HG03354 (cell line): ENCODE results near the gene TRIM6.
"Not testable (repeated sequence)": the region's sequence is repeated elsewhere in the genome, so short reads cannot be mapped to it uniquely, and the experiment has no call there.

Experiments
- ATAC-seq: cut with Tn5 transposase; IDR thresholded peaks from one replicate; pipeline ENCODE4 v1.9.1; 2021; ENCODE audit warnings: mild to moderate bottlenecking; ENCODE audit not compliant: unreplicated experiment, poor library complexity, severe bottlenecking

Gene TRIM6

DNA sequence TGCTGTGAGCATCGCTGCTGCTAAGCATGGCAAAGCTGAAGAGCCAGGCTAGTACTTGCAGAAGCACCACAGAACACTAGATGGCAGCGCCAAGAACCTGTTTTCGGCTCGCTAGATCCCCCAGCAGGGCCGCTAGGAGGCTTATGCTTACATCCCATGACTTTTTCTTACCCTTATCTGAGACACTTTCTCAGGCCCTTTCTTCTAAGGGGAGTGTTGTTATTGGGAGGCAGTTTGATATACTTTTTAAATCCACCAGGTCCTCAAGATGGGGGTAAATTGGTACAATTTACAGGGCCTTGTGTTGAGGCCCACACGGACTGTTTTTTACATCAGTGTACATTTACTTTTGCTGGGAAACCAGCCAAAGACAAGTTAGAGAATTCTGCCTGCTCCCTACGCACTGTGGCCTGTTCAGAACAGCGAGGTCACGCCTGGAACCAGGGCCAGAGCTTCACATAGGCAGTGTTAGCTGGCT is 4.0 kb downstream of the TRIM6 start:
- ATAC-seq, result peak; percentile 95

DNA sequence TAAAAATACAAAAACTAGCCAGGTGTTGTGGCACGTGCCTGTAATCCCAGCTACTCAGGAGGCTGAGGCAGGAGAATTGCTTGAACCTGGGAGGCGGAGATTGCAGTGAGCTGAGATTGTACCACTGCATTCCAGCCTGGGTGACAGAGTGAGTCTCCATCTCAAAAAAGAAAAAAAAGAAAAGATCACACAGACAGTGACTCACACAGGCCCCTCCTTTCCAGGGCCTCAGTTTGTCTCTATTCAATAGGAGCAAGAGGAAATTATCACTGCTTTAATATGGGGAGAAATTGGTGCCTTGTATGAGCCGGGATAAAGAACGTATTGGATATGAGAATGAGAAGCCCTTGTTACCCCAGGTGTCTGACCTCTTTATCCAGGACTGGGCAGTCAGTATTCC is 6.4 kb downstream of the TRIM6 start:
- not testable (repeated sequence) for ATAC-seq

DNA sequence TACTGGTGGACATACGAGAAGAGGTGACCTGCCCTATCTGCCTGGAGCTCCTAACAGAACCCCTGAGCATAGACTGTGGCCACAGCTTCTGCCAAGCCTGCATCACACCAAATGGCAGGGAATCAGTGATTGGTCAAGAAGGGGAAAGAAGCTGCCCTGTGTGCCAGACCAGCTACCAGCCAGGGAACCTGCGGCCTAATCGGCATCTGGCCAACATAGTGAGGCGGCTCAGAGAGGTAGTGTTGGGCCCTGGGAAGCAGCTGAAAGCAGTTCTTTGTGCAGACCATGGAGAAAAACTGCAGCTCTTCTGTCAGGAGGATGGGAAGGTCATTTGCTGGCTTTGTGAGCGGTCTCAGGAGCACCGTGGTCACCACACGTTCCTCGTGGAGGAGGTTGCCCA is 6.9 kb downstream of the TRIM6 start:
- no peak for ATAC-seq

DNA sequence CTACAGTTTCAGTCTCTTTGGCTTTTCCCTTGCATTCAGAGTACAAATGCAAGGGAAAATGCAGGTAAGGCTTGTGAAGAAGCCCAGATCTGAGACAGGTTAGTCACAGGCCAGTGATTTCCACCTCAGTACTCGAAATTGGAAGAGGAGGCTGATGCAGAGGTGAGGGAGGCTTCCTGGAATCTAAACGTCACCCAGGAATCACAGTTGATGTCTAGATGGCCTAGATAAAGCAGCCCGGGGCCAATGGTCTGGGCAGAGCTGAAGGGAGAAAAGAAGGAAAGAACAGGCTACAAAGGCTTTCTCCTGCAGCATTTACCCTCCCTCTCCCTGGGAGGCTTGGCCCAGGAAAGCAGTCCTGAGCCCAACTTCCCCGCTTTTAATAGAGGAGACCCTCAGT is 8.5 kb downstream of the TRIM6 start:
- ATAC-seq, result no peak

DNA sequence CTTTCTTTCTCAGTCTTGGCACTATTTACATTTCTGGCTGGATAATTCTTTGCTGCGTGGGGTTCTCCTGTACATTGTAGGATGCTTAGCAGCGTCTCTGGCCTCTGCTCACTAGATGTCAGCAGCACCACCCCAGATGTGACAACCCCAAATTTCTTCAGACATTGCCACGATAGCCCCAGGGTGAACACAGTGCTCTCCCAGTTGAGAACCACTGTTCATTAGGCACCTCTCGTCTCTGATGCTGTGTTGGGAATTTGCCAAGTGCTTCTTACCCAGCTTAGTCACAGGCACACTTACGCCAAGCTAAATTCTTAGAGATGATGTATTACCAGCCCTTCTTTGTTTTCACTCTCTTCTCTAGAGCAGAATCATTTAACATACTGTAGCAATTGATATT is 9.4 kb downstream of the TRIM6 start:
- ATAC-seq, result no peak

DNA sequence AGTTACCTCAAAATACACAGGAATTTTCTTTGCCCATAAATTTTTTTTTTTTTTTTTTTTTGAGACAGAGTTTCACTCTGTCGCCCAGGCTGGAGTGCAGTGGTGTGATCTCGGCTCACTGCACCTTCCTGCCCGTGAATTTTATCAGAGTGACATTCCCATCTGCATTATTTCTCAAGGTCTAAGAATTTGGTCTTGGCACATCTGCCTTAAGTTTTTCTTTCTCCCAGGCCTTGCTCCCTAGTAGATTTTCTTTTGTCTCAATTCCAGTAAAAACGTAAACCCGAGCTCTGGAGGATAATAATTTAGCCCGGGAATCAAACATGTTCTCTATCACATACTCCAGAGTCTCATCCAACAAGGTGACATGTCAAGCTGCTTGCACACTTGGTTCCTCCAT is 12.4 kb downstream of the TRIM6 start:
- ATAC-seq, result no peak

DNA sequence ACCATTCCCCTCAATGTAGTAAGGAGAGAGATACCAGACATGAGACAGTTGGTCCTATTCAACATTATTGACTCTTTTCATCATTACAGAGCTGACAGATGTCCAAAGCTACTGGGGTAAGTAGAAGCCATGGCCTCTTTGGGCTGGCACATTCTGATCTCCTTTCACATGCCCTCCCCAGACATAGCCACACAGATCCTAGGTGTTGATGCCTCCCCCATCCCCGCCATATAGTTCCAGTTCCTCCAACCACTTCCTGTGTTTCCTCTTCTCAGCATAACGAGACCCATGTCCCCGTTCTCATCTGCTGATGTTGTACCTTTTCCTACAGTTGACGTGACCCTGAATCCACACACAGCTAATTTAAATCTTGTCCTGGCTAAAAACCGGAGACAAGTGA is 14.0 kb downstream of the TRIM6 start:
- no peak for ATAC-seq

DNA sequence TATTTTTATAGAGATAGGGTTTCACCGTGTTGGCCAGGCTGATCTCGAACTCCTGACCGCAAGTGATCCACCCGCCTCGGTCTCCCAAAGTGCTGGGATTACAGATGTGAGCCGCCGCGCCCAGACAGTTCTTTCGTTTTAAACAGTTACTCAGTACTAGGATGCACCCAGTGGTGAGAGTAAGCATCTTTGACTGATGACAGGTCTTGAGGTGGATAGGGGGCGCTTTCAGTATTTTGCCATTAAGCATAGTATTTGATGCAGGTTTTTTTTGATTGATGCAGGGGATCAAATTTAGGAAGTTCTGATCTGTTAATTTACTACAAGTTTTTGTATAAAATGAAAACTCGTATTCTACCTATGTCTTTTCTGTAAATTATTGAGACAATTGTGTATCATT is 15.2 kb downstream of the TRIM6 start:
- ATAC-seq, result no peak

DNA sequence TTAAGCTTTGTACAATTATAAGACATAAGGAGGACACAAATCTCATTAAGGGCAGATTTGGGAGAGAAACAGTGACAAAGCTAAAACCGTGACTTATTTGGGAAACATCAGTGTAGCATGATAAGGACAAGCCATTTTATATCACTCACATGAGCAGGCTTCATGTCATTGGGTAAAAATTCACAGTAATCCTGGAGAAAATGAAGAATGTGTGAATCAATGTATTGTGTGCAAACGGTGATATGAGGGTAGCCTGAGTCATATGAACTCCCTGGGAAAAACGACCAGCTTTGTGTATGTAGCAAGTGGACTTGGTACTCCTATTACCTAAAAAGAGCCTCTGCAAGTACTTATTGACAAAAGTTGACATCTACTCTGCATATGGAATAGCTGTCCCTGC is 22.4 kb downstream of the TRIM6 start:
- no peak for ATAC-seq

DNA sequence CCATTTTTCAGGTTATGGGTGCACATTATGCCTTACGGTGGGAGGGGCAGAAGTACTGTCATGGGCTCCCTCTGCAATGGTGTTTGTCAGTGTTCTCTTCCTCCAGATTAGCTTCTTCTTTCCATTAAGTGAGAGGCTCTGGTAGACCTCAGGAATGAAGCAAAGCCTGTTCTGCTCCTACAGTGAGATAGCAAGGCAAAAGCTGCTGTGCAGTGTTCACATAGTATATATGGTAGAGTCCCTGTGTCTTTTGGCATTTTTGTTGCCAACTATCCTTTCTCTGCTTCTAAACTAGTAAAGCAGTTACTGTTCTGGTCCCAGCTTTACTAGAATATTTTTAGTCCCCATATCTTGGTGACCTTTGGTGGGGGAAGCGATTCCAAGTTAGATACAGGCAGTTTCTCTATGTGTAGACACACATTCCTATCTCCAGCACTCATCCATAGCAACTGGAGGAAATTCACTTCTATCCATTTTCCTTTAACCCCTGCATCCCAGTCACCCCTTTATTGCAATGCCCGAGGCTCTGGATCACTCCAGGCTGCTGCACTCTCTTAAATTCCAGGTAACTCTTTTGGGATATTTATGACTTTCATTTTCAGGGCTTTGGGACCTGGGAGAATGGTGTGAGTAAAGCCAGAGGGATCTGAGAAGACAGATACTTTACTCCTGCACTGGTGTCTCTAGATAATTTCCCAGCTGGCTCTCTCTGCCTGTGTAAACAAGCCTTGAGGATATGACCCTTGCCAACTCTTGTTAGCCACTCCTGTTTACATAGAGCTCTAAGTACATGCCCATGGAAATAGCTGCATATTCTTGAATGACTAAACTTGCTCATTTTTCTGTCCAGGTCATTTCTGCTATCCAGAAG is 24.4 kb downstream of the TRIM6 start:
- no peak for ATAC-seq

DNA sequence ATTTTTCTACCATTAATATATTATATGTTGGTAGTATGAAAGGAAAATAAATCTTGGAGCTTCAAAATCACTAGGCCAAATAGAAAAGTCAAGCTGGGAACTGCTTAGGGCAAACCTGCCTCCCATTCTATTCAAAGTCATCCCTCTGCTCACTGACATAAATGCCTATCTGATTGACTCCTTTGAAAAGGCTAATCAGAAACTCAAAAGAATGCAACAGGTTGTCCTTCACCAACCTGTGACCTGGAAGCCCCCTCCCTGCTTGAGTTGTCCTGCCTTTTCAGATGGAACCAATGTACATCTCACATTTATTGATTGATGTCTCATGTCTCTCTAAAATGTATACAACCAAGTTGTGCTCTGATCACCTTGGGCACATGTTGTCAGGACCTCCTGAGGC is 25.1 kb downstream of the TRIM6 start:
- ATAC-seq, result no peak

DNA sequence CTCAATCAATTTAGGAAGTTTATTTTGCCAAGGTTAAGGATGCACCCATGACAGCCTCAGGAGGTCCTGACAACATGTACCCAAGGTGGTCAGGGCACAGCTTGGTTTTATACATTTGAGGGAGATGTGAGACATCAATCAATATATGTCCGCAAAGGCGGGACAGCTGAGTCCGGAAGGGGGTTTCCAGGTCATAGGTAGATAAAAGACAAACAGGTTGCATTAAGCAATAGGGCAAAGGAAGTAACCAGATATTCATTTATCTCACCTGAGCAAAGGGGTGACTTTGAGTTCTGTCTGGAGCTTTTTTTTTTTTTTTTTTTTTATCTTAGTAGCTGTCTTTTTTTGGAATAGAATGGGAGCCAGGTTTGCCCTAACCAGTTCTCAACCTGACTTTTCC is 26.4 kb downstream of the TRIM6 start:
- ATAC-seq, result no peak

DNA sequence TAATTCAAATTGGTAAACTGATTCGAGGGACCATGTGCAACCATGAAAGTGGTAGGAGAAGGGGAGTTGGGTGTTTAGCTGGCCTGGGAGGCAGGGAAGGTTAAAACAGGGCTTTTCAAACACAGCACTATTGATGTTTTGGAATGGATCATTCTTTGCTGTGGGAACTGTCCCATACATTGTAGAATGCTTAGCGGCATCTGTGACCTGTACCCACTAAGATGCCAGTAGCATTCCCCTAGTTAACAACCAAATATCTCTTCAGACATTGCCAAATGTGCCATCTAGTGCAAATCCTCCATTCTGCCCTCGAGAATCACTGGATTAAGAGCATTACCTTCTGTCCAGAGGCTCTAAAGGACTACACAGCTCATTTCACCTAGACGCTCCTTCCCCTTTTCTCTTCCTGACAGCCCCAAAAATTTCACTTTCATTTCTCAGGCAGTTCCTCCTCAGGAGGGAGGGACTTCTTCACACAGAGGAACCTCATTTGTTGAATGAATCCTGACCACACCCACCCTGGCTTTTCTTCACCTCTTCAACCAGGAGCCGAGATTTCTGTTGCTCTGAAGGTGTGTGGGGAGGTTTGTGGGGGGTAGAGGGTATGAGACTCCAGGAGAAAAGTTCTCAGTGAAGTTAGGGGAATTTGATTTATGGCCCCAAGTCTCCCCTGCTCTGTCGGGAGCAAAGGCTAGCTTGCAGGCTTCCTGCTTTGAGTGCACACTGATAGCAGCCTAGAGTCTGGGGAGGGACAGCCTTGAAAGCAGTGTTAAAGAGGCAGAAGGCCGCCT is 28.2 kb downstream of the TRIM6 start, which contains the start of gene TRIM34:
TSS of gene TRIM34 (plus strand) at position 513 of the 791 bp plus-strand sequence. CDS start 7,331 bp downstream, outside the sequence.
- ATAC-seq, result peak; percentile 97

DNA sequence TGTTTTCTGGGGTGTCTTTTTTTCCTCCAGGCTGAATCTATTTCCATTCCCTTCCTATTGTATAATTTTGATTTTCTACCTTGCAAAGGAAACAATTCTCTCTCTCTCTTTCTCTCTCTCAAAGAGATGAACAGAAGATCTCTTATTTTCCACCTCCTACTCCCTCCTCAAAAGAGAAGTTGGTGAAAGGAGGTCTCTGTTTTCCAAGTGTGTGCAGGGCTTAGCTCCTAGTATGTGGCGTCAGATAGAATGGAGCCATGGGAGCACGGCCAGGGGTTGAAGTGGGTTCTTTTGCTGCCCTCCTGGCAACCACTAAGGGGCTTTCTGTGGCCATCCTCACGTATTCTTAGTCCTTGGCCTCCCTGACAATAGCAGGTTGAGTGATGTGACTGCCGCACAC is 28.8 kb downstream of the TRIM6 start:
- peak; percentile 5 for ATAC-seq

DNA sequence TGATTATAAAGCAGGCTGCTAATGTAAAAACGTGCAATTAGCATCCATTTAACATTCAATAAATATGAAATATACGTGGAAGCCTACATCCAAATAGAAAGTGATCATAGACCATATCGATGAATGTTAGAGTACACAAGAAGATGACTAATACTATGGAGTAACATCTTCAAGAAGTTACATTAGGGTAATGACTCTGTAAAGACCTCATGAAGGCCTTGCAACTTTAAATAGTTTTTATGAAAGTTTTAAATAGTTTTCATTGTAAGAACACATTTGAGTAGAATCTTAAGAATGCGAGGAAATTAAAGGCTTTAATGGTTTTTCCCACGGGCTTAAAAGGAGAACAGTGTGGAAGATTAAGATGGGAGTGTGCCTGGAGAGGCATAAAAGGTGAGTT is 29.8 kb downstream of the TRIM6 start:
- ATAC-seq, result no peak

DNA sequence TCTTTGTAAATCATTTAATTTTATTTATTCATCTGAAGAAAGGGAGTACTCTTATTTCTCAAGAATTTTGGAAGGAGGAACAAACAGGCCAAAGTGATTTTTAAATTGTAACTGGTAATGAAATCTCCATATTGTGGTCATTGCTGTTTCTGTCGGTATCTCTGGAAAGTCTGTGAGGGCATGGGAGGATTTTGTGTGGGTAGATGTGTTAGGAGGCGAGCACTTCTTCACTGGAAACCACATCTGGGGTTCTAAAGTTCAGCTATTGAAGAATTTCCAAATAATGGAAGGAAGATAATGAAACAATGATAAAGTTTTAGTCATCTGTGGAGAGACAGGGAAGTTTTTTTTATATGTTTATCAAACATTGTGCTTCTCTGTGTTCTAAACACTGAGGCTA is 35.0 kb downstream of the TRIM6 start:
- peak; percentile 6 for ATAC-seq

DNA sequence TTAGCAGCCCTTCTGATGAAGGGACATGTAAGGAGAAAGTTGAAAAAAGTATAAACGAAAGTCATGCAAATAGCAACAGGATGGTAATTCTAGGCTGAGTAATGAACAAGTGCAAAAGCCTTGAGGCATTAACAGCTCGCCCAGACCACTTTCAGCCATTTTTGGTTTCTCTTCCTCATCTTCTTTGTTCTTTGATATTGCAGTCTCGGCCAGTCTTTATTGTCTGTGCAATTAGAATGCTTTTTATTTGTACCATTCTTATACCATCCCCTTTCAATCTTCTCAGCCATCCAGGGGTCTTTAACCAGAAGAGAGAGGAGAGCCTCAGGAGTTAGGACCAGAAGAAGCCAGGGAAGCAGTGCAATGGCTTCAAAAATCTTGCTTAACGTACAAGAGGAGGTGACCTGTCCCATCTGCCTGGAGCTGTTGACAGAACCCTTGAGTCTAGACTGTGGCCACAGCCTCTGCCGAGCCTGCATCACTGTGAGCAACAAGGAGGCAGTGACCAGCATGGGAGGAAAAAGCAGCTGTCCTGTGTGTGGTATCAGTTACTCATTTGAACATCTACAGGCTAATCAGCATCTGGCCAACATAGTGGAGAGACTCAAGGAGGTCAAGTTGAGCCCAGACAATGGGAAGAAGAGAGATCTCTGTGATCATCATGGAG is 35.7 kb downstream of the TRIM6 start:
- peak; percentile 96 for ATAC-seq

DNA sequence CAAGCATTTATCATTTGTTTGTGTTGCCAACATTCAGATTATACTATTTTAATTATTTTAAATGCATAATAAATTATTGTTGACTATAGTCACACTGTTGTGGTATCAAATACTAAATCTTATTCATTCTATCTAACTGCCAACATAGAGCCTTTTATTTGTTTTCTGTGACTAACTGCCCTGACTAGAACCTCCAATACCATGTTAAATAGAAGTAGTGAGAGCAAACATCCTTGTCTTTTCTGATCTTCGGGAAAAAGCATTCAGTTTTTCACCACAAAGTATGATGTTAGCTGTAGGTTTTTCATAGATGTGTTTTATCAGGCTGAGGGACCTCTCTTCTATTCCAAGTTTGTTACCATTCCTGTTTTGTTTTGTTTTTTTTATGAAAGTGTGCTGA is 43.5 kb downstream of the TRIM6 start:
- ATAC-seq, result no peak

DNA sequence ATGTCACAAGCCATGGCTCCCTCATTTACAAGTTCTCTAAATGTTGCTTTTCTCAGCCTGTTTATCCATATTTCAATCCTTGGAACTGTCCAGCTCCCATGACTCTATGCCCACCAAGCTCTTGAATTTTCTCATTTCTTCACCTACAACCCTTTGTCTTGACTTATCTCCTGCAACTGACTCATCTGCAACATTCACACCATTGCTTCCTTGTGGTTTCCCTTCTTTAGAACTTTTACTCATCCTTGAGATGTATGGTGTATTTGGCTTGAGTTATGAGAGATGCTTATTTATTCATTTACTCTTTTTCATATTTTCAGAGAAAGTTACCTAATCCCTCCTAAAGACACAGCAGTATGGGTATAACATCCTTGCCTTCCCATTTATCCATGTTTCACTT is 47.1 kb downstream of the TRIM6 start:
- ATAC-seq, result no peak

DNA sequence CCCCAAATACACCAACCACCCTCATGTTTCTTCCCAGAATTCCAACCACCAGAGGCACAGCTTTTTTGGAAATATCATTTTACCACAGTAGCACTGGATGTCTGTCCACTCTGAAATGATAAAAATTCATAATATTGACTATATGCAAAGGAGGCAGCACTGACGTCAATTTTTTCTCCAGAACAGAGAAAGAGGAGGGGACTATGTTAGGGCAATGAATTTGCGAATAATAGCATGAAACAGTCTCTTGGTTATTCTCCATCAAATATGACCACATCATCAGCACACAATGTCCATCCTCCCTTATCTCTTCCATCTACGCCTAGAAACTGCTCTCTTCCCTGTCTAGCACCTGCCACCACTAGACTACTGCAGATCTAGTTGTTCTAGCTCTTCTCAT is 49.7 kb downstream of the TRIM6 start:
- ATAC-seq, result no peak
